GM19324 (cell line): Measurements from ENCODE around the gene SOCS4.
A peak's percentile ranks its signal among the peaks of the same experiment; 100 is the strongest.
"Not testable (repeated sequence)": the region's sequence is repeated elsewhere in the genome, so short reads cannot be mapped to it uniquely, and the experiment has no call there.

Experiments used
- ATAC-seq: cut with Tn5 transposase; IDR thresholded peaks from one replicate; pipeline ENCODE4 v1.9.1; 2021; ENCODE audit warnings: mild to moderate bottlenecking, moderate library complexity; ENCODE audit not compliant: unreplicated experiment, low FRiP score

The SOCS4 gene

GRCh38 chr14:55051423-55052268 lies 24.6 kb downstream of the SOCS4 start, which contains the start of gene MAPK1IP1L:
Gene MAPK1IP1L (plus strand): TSS chr14:55051647. CDS start chr14:55061684, 10,037 bp downstream.
- ATAC-seq, result peak; percentile 92

- no peak for ATAC-seq
Measured at GRCh38 chr14:55052269-55052930, 25.4 kb downstream of the SOCS4 start.

GRCh38 chr14:55053018-55053417 lies 26.0 kb downstream of the SOCS4 start:
- ATAC-seq, result no peak

GRCh38 chr14:55053500-55053899 lies 26.5 kb downstream of the SOCS4 start:
- no peak for ATAC-seq

GRCh38 chr14:55054098-55054497 lies 27.1 kb downstream of the SOCS4 start:
- no peak for ATAC-seq

GRCh38 chr14:55057919-55058318 lies 30.9 kb downstream of the SOCS4 start:
- ATAC-seq, result no peak

- no peak for ATAC-seq
Measured at GRCh38 chr14:55059333-55059732, 32.3 kb downstream of the SOCS4 start.

GRCh38 chr14:55062517-55063351 lies 35.7 kb downstream of the SOCS4 start:
- ATAC-seq, result no peak

GRCh38 chr14:55064896-55065295 lies 37.9 kb downstream of the SOCS4 start:
- ATAC-seq, result not testable (repeated sequence)

GRCh38 chr14:55065411-55065810 lies 38.4 kb downstream of the SOCS4 start:
- ATAC-seq, result no peak

- no peak for ATAC-seq
Measured at GRCh38 chr14:55066223-55066622, 39.2 kb downstream of the SOCS4 start.

- no peak for ATAC-seq
Measured at GRCh38 chr14:55070981-55071411, 44.0 kb downstream of the SOCS4 start.

- peak; percentile 48 for ATAC-seq
Measured at GRCh38 chr14:55071870-55072640, 45.0 kb downstream of the SOCS4 start.

GRCh38 chr14:55073856-55074255 lies 46.8 kb downstream of the SOCS4 start:
- no peak for ATAC-seq

GRCh38 chr14:55074662-55075061 lies 47.6 kb downstream of the SOCS4 start:
- peak; percentile 53 for ATAC-seq

- peak; percentile 3 for ATAC-seq
Measured at GRCh38 chr14:55075628-55076175, 48.7 kb downstream of the SOCS4 start.

GRCh38 chr14:55077170-55078151 lies 50.4 kb downstream of the SOCS4 start:
- ATAC-seq, result no peak

GRCh38 chr14:55079961-55080360 lies 52.9 kb downstream of the SOCS4 start:
- not testable (repeated sequence) for ATAC-seq
